T-helper 9 cell (primary cell): Measurements from ENCODE around the gene COBL.
"Not testable (repeated sequence)": the region's sequence is repeated elsewhere in the genome, so short reads cannot be mapped to it uniquely, and the experiment has no call there.

ENCODE experiments used
- DNase-seq: peaks from one replicate; pipeline ENCODE4 v3.0.0-alpha.2; 2020

Gene COBL

DNA sequence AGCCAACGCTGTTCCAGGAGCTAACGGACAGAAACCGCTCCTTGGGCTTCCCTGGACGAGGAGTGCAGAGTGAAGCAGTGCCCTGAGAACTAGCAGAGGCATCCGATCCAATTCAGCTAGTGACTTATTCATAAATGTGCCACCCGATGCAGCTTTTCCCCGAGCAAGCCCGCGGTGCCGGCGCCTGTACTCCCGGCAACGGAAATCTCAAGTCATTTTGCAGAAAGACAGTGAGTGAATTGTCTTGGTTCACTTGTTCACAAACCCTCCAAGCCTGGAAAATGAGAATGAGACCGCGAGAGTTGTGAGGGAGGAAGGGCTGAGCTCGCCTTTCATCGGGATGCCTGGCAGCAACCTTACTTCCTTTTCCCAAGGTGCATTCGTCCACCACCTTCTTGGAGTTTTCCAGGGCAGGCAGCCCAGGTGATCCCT is 87.5 kb downstream of the COBL start:
- no peak for DNase-seq

DNA sequence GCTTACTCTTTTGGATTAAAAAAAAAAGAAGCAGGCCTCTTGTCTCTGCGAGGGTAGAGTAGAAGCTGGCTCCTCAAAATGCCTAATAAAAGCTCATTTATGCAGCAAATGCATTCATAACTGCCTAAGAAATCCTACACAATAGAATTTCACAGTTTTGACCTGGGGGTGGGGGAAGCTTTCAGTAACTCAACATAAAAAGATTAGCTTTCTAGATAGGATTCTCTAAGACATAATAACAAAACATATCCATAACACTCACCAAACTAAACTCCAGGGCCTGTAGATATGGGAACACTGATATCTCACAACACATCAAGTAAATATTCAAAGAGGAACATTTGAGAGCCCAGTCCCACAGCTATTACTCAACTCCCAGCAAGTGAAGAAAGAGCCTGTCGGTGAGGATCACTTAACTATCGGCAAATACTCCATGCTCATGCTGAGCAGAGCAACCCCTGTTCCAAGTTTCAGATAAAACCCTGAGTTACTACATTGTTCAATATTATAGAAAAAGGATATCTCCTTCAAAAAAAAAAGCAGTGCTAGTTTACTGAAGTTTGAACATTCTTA is 88.1 kb downstream of the COBL start:
- DNase-seq = no peak

DNA sequence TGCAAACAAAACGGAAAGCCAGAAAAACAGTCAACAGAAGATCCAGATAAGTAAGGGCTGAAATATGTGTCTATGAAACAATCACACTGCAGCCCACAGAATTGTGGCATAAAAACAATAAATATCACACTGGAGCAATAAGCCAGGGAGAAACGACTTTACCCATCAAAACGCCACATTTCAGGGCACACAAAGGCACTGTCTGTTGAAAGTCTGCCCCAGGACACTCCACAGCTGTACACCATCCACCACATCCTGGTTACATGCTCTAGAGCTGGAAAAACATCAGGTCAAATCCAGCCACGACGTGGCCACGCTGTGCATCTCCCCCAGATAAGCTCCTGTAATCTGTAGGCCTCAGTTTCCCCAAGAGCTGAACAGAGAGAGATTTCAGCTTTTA is 88.7 kb downstream of the COBL start:
- DNase-seq = no peak

DNA sequence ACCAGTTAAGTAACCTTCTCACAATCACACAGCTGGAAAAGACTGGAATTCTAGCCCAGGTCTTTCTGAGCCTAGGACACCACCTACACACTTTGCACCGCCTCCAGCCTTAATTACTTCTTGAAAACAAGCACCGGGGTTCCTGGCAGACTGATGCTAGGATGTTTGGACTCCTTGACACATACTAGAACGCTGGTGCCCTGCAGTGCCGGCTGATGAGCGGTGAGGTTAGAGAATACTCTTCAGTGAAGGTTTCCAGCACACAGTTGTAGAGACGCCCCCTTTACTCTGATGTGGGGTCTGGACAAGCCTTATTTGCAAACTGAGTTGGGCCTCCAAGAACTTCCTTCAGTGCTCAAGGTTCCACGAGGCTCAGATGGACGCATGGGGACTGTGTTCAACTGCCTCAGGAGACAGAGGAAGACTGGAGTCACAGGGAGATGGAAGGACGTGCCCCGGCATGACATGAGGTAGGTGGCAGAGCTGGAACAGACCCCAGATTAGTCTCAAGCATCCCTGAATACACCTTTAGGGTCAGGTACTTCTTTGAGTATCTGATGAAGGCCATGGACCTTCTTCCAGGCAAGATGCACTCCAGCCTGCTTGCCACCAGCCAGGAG is 89.6 kb downstream of the COBL start:
- DNase-seq = no peak

DNA sequence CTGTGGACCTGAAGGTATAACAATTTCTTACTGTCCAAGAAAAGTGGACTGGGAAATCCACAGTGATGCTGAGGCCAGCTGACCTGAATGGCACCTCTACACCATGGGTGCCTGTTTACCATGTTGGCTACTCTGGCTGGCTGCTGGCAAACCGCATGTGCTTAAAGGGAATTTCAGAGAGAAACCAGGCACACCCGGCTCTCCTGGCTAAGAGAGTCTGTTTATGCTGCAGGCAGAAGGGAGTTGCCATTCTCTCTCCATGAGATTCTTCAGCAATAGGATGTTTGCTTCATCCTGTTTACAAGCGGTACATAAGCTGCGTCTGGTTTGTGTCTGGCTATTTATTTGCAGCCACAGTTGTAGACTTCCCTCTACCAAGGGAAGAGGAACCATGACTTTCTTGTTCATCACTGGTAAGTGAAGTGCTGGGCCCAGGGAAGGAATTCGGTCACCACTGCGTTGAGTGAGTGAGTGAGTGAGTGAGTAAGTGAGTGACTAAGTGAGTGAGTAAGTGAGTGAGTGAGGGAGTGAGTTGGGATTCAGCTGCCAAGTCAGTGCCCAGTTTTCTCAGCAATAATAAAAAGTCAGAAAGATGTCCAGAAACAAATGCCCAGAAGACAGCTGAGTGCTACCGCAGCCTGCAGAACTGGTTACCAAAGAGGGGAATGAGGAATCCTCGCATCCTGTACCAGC is 90.4 kb downstream of the COBL start:
- no peak for DNase-seq

DNA sequence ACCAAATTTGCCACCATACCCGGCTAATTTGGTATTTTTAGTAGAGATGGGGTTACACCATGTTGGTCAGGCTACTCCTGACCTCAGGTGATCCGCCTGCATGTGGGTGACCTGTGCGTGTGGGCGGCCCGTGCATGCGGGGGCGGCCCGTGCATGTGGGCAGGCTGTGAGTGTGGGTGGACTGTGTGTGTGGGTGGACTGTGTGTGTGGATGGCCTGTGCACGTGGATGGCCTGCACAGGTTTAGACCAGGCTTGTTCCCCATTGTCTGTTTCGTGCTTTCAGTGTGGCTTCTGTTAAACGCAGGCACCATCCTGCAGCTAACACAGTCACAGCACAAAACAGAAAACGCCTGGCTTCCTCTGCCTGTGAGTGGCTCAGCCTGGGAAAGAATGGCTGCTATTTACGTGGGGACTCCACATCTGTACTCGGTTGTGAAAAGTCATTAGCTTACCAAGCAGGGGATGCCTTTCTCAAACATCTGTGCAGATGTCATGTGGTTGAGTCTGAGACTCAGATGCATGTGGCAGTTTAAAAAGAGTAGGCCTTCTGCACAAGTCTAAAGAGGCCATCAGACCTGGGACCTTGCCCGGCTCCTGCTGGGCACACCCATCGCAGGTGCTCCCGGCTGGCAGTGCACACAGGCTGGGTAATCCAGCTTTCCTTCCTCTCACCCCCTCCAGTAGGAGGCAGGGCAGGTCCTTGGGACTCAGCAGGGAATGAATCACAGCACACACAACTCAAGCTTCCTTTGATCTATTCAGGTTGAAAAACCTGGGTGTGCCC is 91.6 kb downstream of the COBL start:
- no peak for DNase-seq

DNA sequence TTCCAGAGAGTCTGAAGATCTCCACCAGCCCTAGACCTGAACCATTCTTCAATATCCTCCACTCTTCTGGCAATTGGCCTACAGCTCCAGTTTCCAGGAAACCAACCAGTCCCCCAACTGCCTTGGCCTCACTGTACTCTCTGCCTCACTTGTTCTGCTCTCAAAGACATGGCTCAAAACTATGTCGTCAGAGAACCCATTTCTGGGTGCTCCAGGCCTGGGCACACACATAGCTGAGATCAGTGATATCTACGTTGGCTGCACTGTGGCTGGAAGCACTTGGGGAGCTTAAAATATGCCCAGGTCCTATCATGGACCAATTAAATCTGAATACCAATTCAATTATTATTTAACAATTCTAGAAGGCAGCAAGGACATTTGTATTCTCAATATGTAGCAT is 93.1 kb downstream of the COBL start:
- DNase-seq = no peak

DNA sequence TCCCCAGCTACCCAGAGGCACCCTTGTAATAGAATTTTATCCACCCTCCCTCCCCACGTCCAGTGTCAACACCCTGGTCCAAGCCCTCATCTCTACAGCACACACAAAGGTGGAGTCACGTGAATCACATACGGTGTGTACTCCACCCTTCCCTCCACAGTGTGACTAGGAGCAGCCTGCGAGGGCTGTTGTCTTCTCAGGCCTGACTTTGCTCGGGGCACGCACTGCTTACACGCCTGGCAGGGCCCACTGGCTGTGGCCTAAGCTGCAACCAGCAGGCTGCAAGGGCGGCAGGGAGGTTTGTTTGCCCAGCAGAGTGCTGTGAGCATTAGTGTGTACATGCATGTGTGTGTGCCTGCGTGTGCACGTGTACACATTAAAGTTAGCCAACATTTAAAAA is 93.7 kb downstream of the COBL start:
- no peak for DNase-seq

DNA sequence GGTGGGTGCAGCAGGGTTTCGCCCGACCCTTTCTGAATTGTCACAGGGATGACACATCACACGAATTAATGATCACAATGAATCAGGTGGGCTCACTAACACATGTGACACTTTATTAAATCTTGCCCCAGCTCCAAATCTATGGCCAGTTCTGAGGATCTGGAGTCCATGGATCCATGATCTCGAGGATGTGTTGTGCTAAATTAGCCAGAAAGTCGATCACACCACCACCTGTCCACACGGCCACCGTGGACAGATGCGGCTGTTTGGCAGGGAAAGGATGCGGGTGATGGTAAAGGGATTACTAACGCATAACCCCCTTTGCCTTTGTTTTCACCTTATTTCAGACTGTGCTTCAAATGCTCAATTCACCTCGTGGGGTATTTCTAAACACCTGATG is 96.4 kb downstream of the COBL start:
- DNase-seq = no peak

DNA sequence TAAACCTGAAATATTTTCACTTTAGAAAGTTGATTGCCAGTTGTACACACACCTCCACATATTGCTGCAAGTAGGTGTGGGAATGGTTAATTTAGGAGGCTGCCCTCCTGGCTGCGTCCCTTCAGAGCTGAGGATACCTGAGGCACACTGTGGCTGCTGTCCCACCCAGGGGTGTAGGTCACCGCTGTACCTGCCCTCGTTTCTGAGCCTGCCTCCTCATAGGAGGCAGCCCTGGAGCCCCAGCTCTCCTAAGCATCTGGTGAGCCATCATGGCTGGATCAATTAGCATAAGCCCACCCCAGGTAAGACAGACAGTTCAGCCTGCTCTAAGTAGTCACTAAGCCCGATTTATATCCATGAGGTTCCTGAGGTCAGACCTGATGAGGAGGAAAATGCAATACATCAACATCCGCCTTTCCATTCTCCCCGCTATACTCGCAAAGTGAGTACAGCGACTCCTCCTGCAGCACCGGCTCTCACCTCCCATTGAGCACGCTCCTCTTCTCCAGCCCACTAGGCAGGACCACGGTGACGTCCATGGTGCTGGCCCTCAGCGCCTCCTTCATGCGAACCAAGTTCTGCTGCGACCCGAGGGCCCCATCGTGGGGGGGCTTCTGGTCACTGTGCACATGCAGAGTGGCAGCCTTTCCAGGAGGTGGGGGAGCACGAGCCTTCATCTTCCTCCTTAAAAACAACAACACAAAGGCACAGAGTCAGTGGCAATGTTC is 97.2 kb downstream of the COBL start:
- DNase-seq = no peak

DNA sequence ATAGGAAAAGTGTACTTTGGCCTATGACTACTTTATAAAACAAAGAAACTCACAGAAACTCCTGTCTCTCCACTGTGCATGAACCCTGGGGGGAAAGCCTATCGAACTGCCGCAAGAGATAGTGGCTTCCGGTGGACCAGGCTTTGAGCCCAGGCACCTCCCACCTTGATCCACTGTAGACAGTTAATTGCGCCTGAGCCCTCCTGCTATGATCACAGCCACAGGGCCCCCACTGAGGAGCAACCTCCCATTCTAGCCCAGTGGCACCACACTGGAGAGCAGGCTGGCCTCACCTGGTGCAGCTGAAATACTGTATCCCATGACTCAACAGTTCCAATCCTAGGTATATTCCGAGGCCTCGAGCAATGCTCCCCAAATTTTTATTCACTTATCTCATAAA is 98.8 kb downstream of the COBL start:
- no peak for DNase-seq

DNA sequence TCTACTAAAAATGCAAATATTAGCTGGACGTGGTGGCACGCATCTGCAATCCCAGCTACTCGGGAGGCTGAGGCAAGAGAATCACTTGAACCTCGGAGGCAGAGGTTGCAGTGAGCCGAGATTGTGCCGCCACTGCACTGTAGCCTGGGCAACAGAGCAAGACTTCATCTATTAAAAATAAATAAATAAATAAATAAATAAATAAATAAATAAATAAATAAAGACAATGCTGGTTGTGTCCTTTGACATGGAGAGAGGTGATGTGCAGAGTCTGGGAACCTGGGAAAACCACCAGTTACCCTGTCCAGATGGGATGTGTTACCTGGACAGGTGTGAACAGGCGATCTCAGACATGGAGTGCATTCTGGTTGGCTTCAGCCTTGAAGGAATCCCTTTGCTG is 102.5 kb downstream of the COBL start:
- DNase-seq = no peak

DNA sequence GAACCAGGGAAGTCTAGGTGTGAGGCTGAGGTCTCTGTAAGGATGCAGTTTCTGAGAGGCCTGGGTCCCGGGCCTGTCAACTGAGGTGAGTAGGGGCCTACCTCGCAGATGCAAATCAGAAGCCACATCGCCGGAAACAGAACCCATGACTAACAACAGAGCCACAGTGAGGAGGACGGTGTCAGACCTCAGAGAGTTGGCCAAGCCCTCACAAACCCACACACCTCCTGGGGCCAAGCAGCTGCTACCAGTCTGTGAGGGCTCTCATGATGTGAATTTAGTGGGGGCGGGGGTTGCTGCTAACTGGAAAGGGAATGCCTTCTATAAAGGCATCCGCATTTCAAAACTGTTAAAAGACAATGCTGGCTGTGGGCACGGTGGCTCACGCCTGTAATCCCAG is 103.0 kb downstream of the COBL start:
- DNase-seq = no peak

DNA sequence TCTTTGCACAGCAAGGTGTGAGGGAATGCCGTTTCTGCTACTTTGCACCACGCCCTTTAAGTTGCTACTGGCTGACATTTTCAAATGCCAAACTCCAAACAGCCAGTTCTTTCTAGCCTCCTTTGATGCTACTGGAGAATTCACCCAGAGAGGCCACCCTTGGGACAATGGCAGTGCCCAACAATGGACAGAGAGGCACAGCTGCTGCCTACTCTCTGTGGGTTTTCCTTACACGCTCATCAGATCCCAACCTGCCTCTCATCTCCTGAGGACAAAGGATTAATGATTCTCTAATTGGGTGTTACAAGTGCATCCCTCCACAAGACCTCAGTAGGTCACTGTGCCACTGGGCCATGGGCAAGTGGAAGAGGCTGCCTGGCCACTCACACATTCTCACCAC is 105.8 kb downstream of the COBL start:
- no peak for DNase-seq

DNA sequence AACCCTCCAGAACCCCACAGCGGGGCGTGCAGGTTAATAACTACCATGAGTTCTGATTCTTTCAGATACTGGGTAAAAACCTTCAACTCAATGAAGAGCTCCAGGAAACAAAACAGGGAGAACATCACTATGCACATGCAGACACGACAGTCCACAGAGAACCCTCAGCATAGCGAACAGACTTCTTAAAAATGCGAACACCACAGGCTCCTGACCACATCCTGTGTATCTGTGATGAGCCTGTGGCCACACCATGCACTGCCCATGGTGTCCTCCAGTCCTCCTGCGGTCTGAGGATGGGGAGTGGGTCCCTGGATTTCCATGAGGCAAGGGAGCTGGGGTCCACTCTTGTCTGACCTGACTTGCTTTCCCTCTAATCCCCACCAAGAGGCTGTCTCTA is 107.2 kb downstream of the COBL start:
- DNase-seq = no peak

DNA sequence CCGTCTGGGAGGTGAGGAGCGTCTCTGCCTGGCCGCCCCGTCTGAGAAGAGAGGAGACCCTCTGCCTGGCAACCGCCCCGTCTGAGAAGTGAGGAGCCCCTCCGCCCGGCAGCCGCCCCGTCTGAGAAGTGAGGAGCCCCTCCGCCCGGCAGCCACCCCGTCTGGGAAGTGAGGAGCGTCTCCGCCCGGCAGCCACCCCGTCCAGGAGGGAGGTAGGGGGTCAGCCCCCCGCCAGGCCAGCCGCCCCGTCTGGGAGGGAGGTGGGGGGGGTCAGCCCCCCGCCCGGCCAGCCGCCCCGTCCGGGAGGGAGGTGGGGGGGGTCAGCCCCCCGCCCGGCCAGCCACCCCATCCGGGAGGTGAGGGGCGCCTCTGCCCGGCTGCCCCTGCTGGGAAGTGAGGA is 108.5 kb downstream of the COBL start:
- DNase-seq = not testable (repeated sequence)

DNA sequence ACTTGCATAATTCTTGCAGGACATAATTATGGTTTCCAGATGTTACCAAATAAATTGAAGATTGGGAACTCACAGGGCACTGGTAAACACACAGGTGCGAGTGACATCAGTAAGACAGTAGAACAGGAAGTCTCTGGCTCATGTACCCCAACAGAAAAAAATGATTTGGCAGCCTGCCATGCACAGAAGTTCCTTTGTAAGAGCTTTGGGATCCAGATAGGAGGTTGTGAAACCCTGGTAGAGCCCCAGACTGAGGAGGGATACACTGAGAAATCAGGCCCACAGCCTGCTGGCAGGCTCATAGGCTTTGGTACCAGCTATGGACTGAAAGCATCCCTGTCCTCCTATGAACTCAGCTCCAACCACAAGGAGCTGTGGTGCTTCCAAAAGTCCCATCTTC is 118.0 kb downstream of the COBL start:
- DNase-seq = no peak

DNA sequence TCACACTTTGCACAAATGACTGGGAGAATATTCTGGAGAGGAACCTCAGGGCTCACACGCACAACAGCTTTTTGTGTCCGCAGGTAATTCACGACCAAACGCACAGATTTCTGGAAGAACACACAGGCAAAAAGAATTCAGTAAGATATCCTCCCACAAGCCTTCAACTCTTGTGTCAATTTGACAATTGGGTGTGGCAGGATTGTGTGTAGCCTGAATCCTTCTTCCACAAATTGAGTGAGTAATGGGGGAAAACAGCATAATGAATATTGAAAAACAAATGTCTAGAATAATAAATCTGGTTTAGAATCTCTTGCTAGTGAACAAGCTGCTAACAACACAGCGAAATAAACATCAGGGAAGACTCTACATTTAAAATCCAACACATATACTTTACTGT is 125.6 kb downstream of the COBL start:
- DNase-seq = no peak

DNA sequence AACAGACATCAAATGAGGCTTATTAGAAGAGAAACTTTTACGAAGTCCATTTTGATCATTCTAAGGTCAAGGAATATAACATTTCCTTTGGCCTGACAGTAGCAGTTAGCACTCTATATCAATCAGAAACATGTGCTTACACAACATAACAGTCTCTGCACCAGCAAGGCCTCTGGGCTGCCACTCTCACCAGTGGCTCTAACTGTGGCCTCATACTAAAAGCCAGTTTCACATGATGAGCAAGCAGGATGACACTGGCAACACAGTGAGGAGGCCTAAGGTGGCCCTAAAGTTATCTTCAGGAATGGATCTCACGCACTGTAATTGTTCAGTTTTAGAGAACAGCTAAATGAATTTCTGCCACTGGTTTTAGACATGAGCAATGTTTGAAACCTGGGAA is 126.8 kb downstream of the COBL start:
- no peak for DNase-seq

DNA sequence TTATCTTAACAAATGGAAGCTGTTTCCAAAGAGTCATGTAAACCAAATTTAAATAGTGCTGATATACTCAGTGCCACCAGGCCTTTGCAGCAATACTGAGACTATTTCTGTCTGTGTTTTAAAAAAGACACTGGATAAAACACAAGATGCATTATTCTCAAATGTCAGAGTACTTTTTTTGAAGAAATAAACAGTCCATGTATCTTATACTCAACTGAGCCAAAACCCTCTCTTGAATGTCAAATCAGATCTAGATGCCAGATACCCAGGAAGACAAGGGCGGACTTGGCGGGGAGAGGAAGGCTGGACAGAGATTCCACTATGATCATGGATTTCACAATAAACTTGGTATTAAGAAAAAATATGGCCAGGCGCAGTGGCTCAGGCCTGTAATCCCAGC is 127.6 kb downstream of the COBL start:
- no peak for DNase-seq

DNA sequence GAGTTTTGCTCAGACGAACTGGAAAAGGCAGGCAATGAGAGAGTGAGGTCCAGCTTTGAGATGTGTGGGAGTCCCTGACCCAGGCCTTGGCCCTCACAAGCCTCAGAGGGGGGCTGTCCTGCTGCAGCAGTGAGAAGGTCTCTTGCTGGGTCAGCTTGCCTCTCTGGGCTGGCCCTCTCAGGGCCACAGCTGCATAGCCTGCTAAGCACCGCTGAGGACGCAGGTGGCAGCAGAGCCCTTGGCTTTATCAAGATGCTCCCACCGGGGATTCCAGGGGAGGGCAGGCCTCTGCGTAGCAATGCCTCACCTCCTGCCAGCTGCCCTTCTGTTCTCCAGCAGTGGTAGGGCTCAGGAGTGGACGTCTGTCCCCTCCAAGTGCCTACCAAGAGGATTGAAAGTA is 128.7 kb downstream of the COBL start:
- DNase-seq = no peak

DNA sequence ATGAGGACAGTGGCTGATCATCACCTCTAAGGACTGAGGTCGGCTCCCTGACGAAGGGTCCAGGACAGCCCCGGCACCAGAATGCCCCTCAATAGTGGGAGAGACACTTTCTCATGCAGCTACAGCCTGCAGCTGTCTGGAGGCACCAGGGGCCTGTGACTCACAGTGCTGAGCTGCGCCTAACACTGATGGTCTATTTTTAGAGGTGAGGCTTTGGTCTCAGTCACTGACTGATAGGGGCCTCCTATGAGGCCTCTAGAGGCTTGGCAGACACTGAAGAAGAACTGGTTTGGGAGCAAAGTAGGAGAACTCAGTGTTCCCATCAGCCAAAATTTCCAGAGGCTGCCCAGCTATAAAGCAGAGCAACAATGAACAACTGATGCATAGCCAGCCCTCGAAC is 130.1 kb downstream of the COBL start:
- DNase-seq = no peak

DNA sequence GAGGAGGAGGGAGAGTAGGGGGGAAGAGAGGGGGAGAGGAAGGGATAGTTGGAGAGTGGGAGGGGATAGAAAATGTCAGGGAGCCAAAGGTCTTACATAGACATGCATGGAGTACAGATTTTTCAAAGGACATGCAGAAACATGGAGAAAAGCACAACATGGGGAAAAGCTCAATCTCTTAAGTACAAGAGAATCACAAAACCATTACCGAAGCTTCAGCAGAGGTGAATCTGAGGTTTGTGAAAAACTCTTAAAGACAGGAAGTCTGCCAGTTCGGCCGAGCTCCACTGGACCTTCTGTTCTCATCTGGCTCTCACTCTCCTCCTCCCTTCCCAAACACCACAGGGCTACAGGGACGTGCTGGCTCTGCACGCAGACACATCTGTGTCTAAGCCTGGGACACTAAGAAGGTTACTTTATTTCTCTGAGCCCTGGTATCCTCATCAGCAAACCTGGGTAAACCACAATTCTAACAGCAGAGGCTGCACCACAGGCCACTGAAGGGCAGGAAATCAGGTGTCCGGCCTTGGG is 133.9 kb downstream of the COBL start:
- no peak for DNase-seq
